GM18867 (cell line): ENCODE data around the gene ADH1C.

ENCODE experiments used
- ATAC-seq: cut with Tn5 transposase; IDR thresholded peaks from one replicate; pipeline ENCODE4 v1.9.1; 2021; ENCODE audit warnings: mild to moderate bottlenecking, moderate library complexity; ENCODE audit not compliant: unreplicated experiment

ADH1C gene

GRCh38 chr4:99305638-99306400, 46.7 kb downstream of the ADH1C start:
- ATAC-seq, result no peak

GRCh38 chr4:99301376-99302164, 51.0 kb downstream of the ADH1C start:
- ATAC-seq, result no peak

- no peak for ATAC-seq
These were observed 51.6 kb downstream of the ADH1C start for GRCh38 chr4:99300934-99301333.

GRCh38 chr4:99293357-99293756, 59.2 kb downstream of the ADH1C start:
- ATAC-seq, result no peak

- ATAC-seq, result no peak
These were observed 61.4 kb downstream of the ADH1C start, which contains the start of gene ADH1A for GRCh38 chr4:99290848-99291786. ADH1A (minus strand) TSS chr4:99290985; CDS start chr4:99290914, 71 bp downstream.
